PFSK-1 (cell line): ENCODE measurements around the gene STRA8.

ENCODE experiments used
- POLR2AphosphoS5 ChIP-seq: IDR thresholded peaks from 2 replicates; pipeline ENCODE4 v1.6.1; 2012; ENCODE audit warnings: low read depth, mild to moderate bottlenecking, control low read depth, low read length, moderate library complexity
- REST ChIP-seq, 2 experiments: IDR thresholded peaks; 2 replicates each; pipeline versions ENCODE4 v1.6.1 to v1.8.0; 2011 to 2012; ENCODE audit warnings: low read depth in 2 of 2, low read length in 2 of 2, control low read depth in 1 of 2, inconsistent platforms in 1 of 2, mild to moderate bottlenecking in 1 of 2, moderate library complexity in 1 of 2; ENCODE audit not compliant: insufficient read depth in 1 of 2
- SIN3A ChIP-seq: IDR thresholded peaks from 2 replicates; pipeline ENCODE4 v1.6.1; 2012; ENCODE audit warnings: mild to moderate bottlenecking, low read length, moderate library complexity, borderline replicate concordance; ENCODE audit not compliant: insufficient read depth
- TAF1 ChIP-seq: IDR thresholded peaks from 2 replicates; pipeline ENCODE4 v1.6.1; 2012; ENCODE audit warnings: low read length, control low read depth, borderline replicate concordance; ENCODE audit not compliant: insufficient read depth

- TF ChIP-seq POLR2AphosphoS5, result no peak
- TF ChIP-seq REST (IDR thresholded peaks at IDR 0.05; ENCODE audit: insufficient read depth in 1 of 2, low read depth in 2 of 2, low read length in 2 of 2), result no peak
- no peak for TF ChIP-seq SIN3A
- TF ChIP-seq TAF1, result no peak
These were observed 26.1 kb downstream of the STRA8 start for GRCh38 chr7:135259702-135260101.
